Measurements from ENCODE around the gene SLC35G2.

The SLC35G2 gene

DNA sequence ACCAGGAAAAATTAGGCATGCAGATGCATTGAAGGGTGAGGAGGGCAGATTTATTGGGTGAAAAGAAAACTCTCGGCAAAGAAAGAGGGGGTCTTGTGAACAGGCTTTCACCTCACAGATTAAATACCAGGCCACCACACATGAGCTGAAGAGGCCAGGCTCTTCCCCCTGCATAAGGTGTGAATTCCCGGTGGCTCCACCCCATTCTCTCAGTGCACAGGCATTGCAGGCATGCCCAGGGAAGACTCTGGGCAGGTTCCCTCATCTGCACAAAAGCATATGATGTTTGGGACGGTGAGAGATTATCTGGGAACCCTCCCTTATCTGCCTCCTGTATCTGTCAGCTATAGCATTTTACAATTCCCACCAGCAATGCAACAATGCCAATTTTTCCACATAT is 7.2 kb upstream of the SLC35G2 start:
- DNase-seq (no peak), ATAC-seq (no peak)
- Mint-ChIP-seq H3K36me3 (ENCODE audit: low read depth) (no peaks in the 10 kb centered on the region), H3K27me3 (peaks cover 7% of the 10 kb centered on the region), H3K27ac (no peak overlapping the region), H3K4me3 (no peak overlapping the region), H3K4me1 (no peaks in the 10 kb centered on the region), H3K9me3 (no peaks in the 10 kb centered on the region)

DNA sequence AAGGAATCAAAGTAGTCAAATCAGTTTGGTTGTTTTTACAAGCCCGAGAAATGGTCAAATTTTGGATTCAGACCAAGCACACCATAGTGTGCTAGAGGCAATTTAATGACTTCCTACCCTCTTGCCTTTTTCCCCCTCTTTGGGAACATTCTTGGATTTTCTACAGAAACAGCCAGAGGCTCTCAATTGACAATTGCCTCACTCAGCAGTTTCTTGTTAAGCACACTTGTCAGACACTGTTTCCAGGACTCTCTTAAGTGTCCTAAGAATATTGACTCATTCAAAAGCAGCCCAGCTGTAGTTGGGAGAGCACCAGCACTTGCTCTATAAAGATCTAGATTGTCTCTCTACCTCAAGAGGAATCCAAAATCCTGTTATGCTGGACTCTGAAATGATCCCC is 1.5 kb upstream of the SLC35G2 start:
- ATAC-seq = no peak
- Mint-ChIP-seq H3K9me3 (peaks cover 4% of the 10 kb centered on the region), H3K36me3 (ENCODE audit: low read depth) (peaks cover 7% of the 10 kb centered on the region), H3K27me3 (peaks cover 35% of the 10 kb centered on the region), H3K4me3 (no peak overlapping the region), H3K27ac (no peak overlapping the region), H3K4me1 (peaks cover 23% of the 10 kb centered on the region)
- DNase-seq = no peak

DNA sequence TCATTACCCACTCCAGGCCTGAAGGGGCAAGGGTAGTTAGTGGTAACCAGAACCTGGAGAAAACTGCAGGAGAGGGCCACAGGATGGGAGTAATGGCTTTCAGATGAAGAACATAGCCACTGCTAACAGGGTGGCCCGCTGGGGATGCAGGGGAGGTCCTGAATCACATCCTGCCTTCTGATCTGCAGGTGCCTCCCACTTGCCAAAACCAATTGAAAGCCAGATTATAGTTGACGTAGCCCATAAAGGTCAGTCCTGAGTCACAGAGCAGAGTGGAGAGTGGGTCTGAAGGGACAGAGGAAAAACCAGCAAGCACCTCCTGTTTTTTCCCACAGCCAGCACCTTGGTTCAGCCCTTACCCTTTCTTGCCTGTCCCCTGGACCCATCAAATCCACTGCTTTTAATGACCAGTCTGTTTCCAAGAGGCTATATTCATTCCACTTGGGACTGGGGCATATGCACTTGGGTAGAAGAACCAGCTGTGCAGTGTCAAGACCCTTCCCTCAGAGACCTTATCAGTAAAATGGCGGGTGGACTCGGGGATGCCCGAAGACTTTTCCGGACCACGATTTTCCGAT is 646 bp upstream of the SLC35G2 start:
- peak overlapping the region; percentile 81 for H3K27ac Mint-ChIP-seq
- H3K9me3 Mint-ChIP-seq = peaks cover 13% of the 10 kb centered on the region
- peaks cover 23% of the 10 kb centered on the region for H3K4me1 Mint-ChIP-seq
- ATAC-seq (peak; percentile 97), DNase-seq (peak; percentile 68)
- peak overlapping the region; percentile 86 for H3K4me3 Mint-ChIP-seq
- peaks cover 44% of the 10 kb centered on the region for H3K27me3 Mint-ChIP-seq
- peaks cover 12% of the 10 kb centered on the region for H3K36me3 Mint-ChIP-seq (ENCODE audit: low read depth)

DNA sequence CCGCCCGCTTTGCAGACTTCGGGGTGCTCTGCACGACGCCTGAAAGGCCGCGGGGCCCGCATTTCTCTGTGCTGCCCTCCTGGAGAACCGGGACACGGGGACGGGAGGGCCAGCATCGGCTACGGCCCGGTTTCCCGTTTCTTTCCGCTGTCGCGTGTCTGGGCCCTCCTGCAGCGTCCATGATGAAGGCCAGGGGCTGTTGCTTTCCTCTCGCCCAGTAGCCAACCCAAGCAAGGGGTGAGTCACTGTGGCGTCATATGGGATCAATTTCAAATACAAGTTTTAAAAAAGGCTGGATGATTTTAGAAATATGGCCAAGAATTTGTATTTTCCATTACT is 435 bp downstream of the SLC35G2 start:
- H3K4me1 Mint-ChIP-seq = peaks cover 23% of the 10 kb centered on the region
- peaks cover 14% of the 10 kb centered on the region for H3K36me3 Mint-ChIP-seq (ENCODE audit: low read depth)
- peaks cover 19% of the 10 kb centered on the region for H3K9me3 Mint-ChIP-seq
- H3K27ac Mint-ChIP-seq = peak overlapping the region; percentile 73
- DNase-seq = peak; percentile 36
- H3K4me3 Mint-ChIP-seq = peak overlapping the region; percentile 86
- ATAC-seq = peak; percentile 34
- peaks cover 49% of the 10 kb centered on the region for H3K27me3 Mint-ChIP-seq

DNA sequence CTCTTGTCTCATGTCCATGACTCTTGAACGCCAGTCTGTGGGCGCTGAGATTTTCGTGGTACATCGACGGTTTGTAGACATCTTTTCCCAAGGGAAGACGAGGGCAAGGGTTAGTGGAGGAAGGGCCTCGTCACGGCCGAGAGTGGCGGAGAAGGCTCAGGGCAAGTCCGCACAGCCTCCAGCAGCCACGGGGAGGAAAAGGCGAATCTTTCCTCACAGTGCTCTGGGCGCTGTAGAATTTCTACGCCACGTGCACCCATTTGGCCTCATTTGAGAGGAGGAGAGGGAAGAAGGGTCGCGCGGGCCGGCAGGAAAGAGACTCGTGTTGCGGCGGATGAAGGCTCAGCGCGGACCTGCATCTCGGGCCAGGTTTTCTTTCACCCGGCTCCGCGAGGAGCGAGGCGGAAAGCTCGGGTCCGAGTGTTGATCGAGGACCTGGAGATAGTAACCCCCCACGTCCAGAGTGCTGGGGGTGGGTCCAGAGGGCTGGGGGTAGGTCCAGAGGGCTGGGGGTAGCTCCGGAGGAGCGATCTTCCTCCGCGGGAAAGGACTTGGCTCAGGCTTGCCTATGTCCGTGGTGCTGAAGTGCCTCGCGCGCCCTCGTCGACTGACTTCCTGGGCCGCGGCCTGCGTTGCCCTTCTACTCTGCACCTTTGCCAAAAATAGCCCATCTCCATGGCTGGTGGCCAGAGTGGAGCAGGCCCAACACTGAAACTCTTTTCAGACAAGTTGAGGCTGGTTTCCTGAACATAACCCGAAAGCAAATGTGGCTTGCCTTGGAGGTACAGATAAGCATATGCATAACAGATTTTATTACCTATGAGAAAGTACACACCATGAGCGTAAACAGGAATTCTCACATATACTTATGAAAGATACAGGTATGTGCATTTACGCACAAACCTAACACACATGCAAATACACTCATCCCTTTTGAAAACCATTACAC is 1.1 kb downstream of the SLC35G2 start:
- Mint-ChIP-seq H3K4me1 (peaks cover 23% of the 10 kb centered on the region), H3K9me3 (peaks cover 21% of the 10 kb centered on the region), H3K36me3 (ENCODE audit: low read depth) (peaks cover 14% of the 10 kb centered on the region), H3K27me3 (peaks cover 53% of the 10 kb centered on the region), H3K27ac (peak overlapping the region; percentile 73), H3K4me3 (peak overlapping the region; percentile 86)
- DNase-seq (peak; percentile 39), ATAC-seq (no peak)

DNA sequence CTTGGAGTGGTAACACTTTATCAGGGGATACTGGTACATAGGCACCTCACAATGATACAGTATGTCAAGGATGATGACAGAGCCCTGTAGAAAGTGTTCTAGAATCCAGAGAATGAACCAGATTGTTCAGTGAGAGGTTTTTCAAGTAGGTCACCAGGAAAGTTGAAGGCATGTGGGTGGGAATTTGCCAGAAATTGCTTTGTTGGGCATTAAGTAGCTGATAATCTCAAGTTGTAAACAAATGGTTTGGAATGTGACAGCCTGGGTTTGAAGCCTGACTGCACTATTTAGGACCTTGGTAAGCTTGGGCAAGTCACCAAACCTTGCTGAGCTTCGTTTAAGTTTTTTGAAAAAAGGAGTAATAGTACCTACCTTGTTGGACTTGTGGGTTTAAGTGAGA is 12.5 kb downstream of the SLC35G2 start:
- no peak overlapping the region for H3K27ac Mint-ChIP-seq
- no peak overlapping the region for H3K4me3 Mint-ChIP-seq
- H3K27me3 Mint-ChIP-seq = peaks cover 15% of the 10 kb centered on the region
- DNase-seq (no peak), ATAC-seq (no peak)
- H3K4me1 Mint-ChIP-seq = no peaks in the 10 kb centered on the region
- H3K36me3 Mint-ChIP-seq (ENCODE audit: low read depth) = peaks cover 4% of the 10 kb centered on the region
- H3K9me3 Mint-ChIP-seq = peaks cover 4% of the 10 kb centered on the region

DNA sequence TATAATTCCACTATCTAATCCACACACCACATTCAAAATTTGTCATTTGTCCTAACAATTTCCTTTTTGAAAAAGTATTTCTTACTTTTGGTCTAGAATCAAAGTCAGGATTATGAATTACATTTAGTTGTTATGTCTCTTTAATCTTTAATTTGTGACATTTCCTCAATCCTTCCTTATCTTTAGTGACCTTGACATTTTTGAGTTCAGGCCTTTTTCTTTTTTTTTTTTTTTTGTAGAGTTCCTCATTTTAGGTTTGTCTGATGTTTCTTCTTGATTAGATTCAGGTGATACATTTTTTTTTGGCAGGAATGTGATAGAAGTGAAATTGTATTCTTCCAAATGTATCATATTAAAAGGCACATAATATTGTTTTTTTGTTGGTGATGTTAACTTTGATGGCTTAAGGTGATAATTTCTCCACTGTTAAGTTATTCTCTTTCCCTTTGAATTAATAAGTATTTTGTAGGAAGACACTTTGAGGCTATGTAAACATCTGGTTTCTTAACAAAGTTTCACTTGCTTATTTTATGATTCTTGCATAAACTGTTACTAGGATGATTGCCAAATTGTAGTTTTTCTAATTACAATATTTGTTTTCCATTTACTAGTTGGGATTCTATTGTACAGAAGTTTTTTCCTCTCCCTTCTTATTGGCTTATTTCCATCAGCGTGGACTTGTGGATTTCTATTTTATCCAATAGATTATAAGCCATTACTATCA is 16.3 kb downstream of the SLC35G2 start:
- H3K27ac Mint-ChIP-seq = no peak overlapping the region

DNA sequence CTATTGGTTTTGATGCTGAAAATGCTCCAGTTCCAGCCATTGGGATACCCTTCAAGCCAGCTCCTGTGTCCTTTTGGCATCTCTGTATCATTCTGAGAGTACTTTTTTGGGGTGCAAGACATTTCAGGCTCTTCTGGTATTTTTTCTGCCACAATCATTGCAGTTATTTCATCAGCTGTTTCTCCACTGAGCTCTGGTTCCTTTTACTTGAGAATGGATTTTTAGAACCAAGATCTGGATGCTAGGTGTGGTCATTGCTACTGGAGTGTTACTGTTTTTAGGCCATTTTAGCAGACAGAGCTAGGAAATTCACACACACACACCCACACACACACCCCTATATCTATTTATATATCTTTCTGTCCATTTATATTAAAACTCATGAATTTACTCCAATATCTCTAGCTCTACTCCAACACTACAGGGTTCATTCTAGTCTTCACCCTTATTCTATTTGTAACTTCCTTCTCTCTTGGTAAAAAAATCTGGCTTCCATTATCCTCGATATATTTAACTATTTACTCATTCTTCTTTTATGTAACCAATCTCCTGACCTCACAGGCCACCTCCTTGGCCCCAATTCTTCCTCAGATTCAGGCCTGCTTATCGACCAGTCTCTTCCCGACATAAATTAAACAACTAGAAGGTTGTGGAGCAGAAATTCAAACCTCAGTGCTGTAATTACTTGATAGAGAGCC is 17.0 kb downstream of the SLC35G2 start:
- H3K9me3 Mint-ChIP-seq = no peaks in the 10 kb centered on the region
- ATAC-seq (no peak), DNase-seq (no peak)
- H3K27me3 Mint-ChIP-seq = peaks cover 2% of the 10 kb centered on the region
- no peak overlapping the region for H3K27ac Mint-ChIP-seq
- peaks cover 16% of the 10 kb centered on the region for H3K4me1 Mint-ChIP-seq
- H3K4me3 Mint-ChIP-seq = no peak overlapping the region
- peaks cover 11% of the 10 kb centered on the region for H3K36me3 Mint-ChIP-seq (ENCODE audit: low read depth)

More for the DNA sequence above, 16.3 kb downstream of the SLC35G2 start:
- H3K4me3 Mint-ChIP-seq = no peak overlapping the region
- DNase-seq (no peak), ATAC-seq (no peak)
- H3K36me3 Mint-ChIP-seq (ENCODE audit: low read depth) = peaks cover 11% of the 10 kb centered on the region
- peaks cover 7% of the 10 kb centered on the region for H3K27me3 Mint-ChIP-seq
- peaks cover 16% of the 10 kb centered on the region for H3K4me1 Mint-ChIP-seq
- H3K9me3 Mint-ChIP-seq = no peaks in the 10 kb centered on the region

DNA sequence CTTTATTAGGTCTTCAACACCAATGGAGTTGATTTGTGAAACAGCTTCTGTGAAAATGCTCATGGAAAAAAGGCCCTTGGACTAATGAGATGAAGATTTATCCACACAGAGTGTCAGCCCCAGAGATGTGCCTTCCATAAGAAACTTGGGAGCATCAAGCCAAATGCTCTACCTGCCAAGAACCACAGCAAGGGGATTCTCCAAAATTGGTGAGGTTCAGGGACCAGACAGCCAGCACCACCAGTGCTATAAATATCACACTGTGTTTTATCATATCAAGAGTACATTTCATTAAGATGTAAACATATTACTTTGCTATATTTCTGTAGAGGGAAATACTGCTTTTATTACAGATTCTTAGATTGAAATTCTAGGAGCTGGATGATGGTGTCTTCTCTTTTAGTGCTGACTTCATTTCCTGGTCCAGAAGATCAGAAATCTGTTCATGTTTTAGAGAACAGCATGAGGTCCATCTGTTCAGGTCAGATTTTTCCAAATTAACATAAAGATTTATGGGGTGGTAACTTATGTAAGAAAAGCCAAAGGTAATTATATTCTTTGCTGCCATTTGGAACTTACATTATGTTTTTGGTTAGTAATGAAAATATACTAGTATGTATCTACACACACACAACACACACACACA is 17.7 kb downstream of the SLC35G2 start:
- ATAC-seq (no peak), DNase-seq (no peak)
- Mint-ChIP-seq H3K4me1 (peaks cover 16% of the 10 kb centered on the region), H3K36me3 (ENCODE audit: low read depth) (peaks cover 11% of the 10 kb centered on the region), H3K9me3 (no peaks in the 10 kb centered on the region), H3K27ac (no peak overlapping the region), H3K4me3 (no peak overlapping the region), H3K27me3 (no peaks in the 10 kb centered on the region)

DNA sequence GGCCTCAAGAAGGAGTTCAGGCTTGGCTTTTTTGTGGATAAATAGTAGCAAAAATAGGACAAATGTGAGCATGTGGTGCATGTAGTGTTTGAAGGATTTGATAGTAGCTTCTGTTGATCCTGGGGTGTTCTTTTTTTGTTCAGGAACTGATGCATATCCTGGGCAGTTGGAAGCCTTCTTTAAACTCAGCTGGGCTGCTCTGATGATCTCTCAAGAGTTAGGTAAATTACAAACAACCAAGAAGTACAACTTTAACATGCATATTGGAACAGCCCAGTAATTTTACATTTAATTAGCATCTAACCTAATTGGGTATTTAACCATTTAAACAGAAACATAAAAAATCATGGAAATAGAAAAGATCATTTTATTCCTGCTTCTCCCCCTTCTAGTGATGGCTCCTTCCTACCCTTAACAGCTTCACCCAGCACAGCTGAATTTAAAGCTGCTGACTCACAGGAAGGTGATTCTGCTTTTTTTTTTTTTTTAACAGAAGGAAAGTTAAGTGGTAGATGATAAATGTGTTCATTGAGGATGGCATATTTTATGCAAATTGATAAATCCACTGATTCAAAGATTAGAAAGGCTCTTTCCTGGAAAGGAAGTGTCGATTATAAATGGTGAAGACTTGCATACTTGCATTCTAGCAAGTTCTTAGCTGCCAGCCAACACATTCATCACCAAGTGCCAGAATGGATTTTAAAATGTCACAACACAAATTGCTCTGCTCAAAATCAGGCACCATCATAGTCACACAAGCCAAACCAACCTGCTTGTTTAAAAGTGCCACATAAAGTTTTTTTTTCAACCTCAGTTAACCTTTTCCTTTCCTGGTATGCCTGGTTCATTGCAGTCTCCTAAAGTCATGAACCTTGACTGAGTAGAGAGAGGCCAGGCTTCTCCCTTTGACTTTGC is 20.0 kb downstream of the SLC35G2 start:
- H3K4me1 Mint-ChIP-seq = peaks cover 16% of the 10 kb centered on the region
- H3K4me3 Mint-ChIP-seq = no peak overlapping the region
- H3K9me3 Mint-ChIP-seq = no peaks in the 10 kb centered on the region
- peak overlapping the region; percentile 30 for H3K27ac Mint-ChIP-seq
- H3K36me3 Mint-ChIP-seq (ENCODE audit: low read depth) = peaks cover 19% of the 10 kb centered on the region
- no peaks in the 10 kb centered on the region for H3K27me3 Mint-ChIP-seq
- ATAC-seq = peak; percentile 54
- no peak for DNase-seq

DNA sequence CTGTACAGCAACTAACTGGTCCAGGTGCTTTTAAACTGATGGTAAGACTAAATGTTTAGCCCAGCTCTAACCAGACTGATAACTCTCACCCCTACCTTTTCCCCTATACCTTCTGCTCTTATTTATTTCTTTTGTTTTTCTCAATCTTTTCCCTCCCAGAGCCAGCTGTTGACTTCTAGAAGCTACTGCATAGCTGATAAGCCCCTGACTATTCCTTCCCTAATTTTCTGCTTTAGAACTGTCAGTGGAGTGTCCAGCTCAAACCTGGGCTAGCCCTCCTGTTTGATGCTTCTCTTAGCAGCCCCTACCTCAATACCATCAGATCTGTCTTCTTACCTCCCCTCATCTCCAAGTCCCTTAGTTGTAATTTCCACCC is 20.6 kb downstream of the SLC35G2 start:
- ATAC-seq (no peak), DNase-seq (no peak)
- Mint-ChIP-seq H3K27ac (peak overlapping the region; percentile 9), H3K4me3 (no peak overlapping the region), H3K4me1 (peaks cover 16% of the 10 kb centered on the region), H3K9me3 (no peaks in the 10 kb centered on the region), H3K27me3 (no peaks in the 10 kb centered on the region), H3K36me3 (ENCODE audit: low read depth) (peaks cover 20% of the 10 kb centered on the region)

DNA sequence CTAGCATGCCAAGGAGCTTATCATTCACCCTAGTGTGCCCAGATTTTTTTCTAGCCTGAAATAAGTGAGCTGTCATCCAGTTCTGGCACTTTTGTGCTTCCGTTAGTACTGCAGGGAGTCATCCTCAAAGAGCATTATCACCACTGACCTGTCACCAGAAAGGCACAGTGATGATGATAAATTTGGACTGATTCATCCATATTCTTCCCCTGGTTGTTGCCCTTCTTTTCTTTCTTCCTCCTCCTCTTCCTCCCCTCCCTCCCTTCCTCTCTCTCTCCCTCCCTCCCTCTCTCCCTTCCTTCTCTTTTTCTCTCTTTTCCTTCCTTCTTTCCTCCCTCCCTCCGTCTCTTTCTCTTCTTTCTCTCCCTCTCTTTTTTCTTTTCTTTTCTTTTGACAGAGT is 21.3 kb downstream of the SLC35G2 start:
- H3K27ac Mint-ChIP-seq = no peak overlapping the region

DNA sequence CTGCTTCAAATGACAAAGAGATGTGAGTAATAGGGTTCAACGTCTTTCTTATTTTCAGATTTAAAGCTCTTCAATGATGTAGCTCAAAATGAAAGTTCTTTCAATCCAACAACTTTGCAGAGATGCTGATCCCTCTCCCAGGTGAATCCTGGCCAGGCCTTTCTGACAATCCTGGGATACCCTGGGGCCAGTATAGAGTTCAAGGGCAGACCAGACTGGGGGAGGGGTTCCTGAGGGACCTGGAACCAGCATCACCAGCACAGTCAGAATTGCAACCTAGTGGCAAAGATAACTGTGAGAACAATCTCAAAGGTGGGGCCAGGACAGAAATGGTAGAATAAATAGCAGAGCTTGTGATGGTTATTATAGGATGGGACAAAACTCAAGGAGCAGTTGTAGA is 23.4 kb downstream of the SLC35G2 start:
- Mint-ChIP-seq H3K4me1 (peaks cover 16% of the 10 kb centered on the region), H3K4me3 (no peak overlapping the region), H3K27ac (no peak overlapping the region), H3K9me3 (no peaks in the 10 kb centered on the region), H3K27me3 (no peaks in the 10 kb centered on the region), H3K36me3 (ENCODE audit: low read depth) (peaks cover 32% of the 10 kb centered on the region)
- DNase-seq (no peak), ATAC-seq (no peak)

More for the DNA sequence above, 21.3 kb downstream of the SLC35G2 start:
- ATAC-seq = no peak
- Mint-ChIP-seq H3K4me1 (peaks cover 16% of the 10 kb centered on the region), H3K9me3 (no peaks in the 10 kb centered on the region), H3K4me3 (no peak overlapping the region), H3K36me3 (ENCODE audit: low read depth) (peaks cover 23% of the 10 kb centered on the region), H3K27me3 (no peaks in the 10 kb centered on the region)
- DNase-seq = no peak
